ENCODE measurements around the gene ANKRD13B.

ANKRD13B gene

DNA sequence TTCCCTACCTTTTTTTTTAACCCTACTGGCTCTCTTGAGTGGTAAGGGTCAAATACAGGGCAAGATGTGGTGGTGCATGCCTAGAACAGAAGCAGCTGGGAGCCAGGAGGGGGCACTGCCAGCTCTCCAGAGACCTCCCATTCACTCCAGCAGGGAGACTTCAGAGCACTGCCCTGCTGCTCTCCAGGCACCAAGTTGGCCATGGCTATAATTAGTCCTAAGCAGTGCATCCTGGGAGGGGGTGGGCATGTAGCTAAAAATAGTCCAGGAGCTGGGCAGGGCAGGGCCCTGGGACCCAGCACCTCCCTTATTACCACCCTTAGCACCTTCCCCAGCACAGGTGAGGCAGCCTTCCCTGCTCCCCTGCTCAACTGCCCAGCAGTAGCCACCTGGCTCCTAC lies 26.3 kb downstream of the ANKRD13B start:
- no peak for TF ChIP-seq GATA3 (IDR thresholded peaks at IDR 0.05; ENCODE audit: low read depth, low read length)
- no peak for TF ChIP-seq GATA2 (IDR thresholded peaks at IDR 0.05; ENCODE audit: low read depth, low read length)

DNA sequence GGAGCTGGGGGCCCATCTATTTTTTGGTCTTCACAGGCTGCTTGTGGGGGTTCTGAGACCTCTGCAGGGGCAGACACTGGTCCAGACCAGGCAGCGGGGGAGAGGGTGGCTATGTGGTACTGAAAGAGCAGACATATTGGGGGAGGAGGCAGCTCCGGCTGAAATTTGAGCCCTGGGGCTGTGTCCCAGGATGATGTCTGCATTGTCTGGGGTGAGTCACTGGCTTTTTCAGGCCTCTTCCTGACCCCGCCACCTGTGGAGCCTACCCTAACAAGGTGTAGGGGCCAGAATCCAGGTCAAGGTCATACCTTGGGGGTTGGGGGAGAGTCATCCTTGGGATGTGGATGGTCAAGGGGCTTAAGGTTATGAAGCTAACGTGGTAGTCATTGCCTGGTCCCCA lies 27.3 kb downstream of the ANKRD13B start:
- TF ChIP-seq GATA2 (IDR thresholded peaks at IDR 0.05; ENCODE audit: low read depth, low read length), result no peak
- TF ChIP-seq GATA3 (IDR thresholded peaks at IDR 0.05; ENCODE audit: low read depth, low read length), result no peak

DNA sequence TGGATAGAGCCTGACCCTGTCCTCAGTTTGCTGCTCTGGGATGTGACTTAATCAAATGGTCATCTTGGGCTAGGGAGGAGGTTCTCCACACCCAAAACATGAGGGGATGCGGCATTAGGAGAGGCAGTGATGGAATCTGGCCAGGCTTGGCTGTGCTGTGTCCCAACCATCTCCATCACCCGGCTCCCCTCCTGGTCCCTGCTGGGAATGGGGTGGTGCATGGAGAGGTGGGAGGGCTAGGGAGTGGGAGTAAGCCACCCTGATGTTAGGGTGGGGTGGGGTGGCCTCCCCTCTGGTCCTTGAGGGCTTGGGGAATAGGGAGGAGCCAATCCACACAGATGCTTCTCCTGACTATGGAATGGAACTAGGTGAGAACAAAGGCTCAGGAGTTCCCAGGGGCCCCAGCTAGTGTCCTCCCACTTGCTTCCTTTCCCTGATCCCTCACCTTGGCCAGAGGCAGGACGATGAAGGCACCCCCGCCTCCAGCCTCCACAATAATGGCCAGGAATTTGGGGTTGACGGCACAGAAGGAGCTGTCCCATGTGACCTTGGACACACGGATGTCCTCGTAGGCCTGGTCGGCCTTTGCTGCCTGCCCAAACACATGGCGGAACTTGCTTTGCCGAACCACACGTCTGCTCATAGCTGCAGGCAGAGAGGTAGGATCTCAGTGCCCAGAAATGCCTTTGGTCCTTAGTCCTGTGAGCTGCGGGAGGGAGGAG lies 28.0 kb downstream of the ANKRD13B start:
- TF ChIP-seq GATA2 (IDR thresholded peaks at IDR 0.05; ENCODE audit: low read depth, low read length) (no peak), GATA3 (IDR thresholded peaks at IDR 0.05; ENCODE audit: low read depth, low read length) (no peak)

DNA sequence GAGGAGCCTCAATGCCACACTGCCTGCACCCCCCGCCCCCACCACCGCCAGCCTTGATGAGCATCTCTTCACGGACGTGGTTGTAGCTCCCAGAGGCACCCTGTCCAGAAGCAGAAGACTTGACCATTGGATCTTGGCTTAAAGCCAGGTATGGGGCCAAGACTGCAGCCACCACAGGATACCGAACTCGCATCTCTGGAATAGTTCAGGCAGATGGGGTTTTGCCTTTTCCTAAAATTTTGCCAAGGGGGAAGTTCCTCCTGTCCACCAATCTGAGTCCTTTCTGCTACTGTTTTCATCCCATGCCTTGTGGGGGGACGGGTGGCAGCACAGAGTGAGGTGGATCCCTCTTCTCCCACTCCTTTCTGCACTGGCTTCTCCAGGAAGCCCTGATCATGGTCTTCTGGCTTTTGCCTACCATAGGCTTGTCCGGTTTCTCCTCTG lies 28.8 kb downstream of the ANKRD13B start:
- no peak for TF ChIP-seq GATA3 (IDR thresholded peaks at IDR 0.05; ENCODE audit: low read depth, low read length)
- TF ChIP-seq GATA2 (IDR thresholded peaks at IDR 0.05; ENCODE audit: low read depth, low read length), result no peak

DNA sequence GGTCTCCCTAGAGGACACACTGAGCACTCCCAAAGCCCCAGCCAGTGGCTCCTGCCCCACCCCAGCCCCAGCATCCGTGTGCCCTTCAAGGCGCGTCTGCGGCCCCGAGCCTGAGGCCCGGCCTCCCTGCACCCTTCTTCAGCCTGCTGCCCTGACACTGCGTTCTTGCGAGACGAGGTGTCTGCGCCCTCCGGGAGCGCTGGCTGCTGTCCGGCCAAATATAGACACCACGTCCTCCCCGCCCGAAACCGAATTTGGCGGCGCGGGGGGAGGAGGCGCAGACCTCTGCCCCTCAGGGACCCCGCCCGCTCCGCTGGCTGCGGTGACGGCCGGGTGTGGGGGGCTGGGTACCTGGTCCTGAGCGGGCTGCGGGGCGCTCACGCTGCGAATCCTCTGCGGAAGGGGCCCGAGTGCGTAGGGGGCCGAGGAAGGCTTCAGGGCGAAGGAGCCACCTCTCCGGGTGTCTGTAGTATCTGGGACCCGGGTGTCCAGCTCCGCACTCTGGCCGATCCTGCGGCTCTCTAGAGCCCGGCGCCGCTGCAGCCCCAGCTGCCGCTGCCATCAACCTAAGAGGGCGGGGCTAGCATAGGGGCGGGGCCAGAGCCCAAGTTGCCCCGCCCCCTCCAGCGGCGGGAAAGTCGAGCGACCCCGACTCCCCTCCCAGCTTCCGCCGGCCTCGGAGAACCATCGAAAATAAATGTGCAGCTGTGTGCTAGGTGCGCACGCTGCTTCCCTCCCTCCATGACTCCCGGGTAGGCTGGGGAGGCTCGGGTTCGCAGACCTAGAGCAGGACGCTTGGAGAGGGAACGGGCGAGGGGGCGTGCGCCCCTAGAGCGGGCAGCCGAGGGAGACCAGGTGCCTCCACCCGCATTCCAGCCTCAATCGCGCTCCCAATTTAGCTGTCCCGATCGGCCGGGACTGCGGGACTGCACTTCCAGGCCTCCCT lies 29.7 kb downstream of the ANKRD13B start, which contains the start of gene CORO6:
TSS of gene CORO6 (minus strand) at position 576 of the 946 bp plus-strand sequence. CDS start 1,491 bp downstream, outside the sequence.
- TF ChIP-seq GATA2 (IDR thresholded peaks at IDR 0.05; ENCODE audit: low read depth, low read length), result no peak
- no peak for TF ChIP-seq GATA3 (IDR thresholded peaks at IDR 0.05; ENCODE audit: low read depth, low read length)

DNA sequence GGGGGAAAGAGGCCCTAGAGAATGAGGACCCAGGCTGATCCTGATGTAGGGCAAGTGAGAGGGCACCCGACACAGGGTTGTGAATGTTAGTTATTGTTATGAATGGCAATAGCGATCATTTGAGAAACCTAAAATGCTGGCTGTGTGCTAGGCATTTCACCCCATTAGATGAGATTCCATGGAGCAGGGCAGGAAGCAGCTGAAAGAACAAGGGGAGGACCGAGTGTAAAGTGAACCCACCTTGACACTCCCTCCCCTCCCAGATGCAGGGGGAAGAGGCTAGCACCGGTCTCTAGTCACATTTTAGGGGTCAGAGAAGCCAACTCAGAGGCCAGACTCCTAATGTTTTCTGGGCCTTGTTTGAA lies 30.3 kb downstream of the ANKRD13B start:
- TF ChIP-seq GATA3 (IDR thresholded peaks at IDR 0.05; ENCODE audit: low read depth, low read length), result no peak
- no peak for TF ChIP-seq GATA2 (IDR thresholded peaks at IDR 0.05; ENCODE audit: low read depth, low read length)

DNA sequence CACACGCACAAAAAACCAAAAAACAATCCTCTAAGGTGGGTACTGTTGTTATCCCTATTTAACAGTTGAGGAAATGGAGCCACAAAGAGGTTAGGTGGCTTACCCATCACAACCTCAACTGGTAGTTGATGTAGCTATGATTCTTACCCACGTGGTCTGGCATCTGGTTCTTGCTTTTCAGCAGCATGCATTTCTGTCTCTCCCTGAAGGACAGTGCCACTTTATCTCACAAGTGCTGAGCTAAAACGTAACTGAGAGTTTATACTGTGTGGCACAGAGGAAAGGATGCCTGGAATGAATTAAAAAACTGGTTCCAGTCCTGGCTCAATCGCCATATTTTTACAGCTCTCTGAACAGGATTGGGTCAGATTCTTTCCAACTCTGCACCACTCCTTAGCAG lies 31.7 kb downstream of the ANKRD13B start:
- TF ChIP-seq GATA2 (IDR thresholded peaks at IDR 0.05; ENCODE audit: low read depth, low read length), result no peak

DNA sequence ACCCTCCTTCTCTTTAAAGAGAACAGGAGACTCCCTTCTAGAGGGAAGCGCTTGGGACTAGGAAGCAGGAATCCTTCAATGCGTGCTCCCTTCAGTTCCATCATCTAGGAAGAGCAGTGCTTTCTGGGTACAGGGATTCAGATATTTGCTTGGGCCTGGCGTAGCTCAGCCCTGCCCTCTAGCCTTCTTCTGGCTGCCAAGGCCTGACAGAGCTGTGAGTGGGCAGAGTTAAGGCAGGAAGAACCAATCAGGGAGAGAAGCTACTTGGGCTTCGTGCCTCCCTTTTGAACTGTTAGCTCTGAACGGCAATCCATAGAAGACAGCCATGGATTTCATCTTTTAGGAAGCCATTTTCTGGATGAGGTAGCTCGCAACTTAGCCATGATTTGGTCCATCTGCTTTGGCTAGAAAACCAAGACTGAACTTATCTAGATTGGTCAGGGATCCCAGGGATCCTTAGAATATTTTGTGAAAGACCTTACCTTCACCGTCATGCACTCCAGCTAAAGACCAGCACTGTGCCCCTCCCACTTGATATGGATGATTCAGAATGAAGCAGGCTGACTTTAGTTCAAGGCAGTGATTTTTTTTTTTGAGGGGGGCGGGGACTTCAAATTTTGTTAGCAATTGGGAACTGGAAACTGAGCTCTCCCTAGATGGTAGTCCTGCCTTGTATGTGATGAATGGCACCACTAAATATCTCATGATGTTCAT lies 32.3 kb downstream of the ANKRD13B start:
- no peak for TF ChIP-seq GATA3 (IDR thresholded peaks at IDR 0.05; ENCODE audit: low read depth, low read length)
- TF ChIP-seq GATA2 (IDR thresholded peaks at IDR 0.05; ENCODE audit: low read depth, low read length), result no peak

DNA sequence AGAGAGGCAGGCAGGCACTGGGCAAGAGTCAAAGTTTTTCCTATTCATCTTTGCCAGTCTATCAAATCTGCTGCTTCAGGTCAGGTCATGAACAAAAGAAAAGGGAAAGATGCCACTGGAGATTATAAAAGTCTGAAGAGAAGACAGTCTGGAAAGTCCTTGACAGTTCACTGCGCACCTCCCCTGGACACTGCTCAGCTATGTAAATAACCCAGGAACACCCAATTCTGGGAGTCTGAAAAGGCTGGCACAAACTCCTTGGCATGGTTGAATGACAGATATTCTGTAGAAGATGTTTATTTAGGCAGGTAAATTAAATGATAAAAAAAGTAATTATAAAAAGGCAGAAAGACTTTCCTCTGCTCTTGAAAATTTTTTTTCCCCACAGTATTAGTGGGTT lies 35.0 kb downstream of the ANKRD13B start:
- TF ChIP-seq GATA2 (IDR thresholded peaks at IDR 0.05; ENCODE audit: low read depth, low read length) (no peak), GATA3 (IDR thresholded peaks at IDR 0.05; ENCODE audit: low read depth, low read length) (no peak)

DNA sequence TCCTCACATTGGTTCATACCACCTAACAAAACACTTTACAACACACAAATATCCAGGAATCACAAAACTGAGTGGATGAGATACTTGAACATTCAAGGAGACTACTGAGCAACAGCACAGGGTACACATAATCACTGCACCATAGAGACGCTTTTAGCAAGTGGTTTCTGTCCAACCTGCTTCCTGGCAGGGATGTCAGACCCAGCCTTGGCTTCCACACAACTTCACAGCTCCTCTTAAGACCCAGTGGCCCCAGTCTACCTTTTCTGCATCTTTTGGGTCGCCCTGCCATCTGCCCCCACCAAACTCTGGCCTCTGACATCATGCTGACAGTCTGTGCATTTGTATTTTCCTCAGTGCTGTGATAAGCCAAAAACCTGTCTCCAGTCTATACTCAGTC lies 35.7 kb downstream of the ANKRD13B start:
- TF ChIP-seq GATA2 (IDR thresholded peaks at IDR 0.05; ENCODE audit: low read depth, low read length) (no peak), GATA3 (IDR thresholded peaks at IDR 0.05; ENCODE audit: low read depth, low read length) (no peak)

DNA sequence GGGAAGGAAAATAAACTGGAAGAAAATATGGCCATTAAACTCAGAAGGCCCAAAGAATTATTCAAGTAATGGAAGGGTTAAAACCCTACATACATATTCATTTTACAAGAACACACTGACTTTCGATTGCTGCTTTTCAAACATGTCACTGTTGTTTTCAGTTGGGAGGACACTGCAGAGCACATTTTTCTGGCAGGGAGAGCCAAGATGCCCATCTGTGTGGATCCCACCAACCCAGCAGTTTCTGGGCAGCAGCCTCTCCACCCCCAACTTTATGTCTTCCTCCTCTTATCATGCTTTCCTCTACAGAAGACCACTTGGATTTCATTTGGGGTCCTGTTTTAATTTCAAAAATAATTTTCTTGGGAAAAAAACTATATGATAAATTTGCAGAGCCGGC lies 36.9 kb downstream of the ANKRD13B start:
- TF ChIP-seq GATA2 (IDR thresholded peaks at IDR 0.05; ENCODE audit: low read depth, low read length), result no peak
- TF ChIP-seq GATA3 (IDR thresholded peaks at IDR 0.05; ENCODE audit: low read depth, low read length), result no peak

DNA sequence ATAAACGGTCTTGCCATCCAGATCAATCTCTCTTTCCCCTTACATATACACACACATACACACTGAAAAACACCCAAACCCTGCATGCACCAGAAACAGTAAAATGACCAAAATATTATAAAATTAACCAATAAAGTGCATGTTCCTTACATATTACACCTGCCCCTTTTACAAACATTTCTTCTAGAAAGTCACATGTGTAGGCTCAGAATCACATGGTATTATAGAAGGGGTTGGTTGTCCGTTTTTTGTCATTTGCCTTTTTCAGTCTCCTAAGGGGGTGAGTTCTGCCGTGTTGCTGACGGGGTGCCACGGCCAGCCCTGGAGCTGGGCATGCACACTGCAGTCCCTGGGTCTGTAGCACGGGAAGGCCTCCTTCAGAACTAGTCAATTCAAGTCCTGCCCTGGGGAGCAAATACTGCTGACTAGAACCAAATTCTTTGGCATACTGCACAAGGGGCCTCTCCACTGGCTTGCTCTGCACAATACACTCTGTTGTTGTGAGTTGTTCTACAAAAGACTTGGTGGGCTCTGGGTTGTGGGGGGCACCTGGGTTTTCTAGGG lies 37.8 kb downstream of the ANKRD13B start:
- TF ChIP-seq GATA3 (IDR thresholded peaks at IDR 0.05; ENCODE audit: low read depth, low read length) (no peak), GATA2 (IDR thresholded peaks at IDR 0.05; ENCODE audit: low read depth, low read length) (no peak)

DNA sequence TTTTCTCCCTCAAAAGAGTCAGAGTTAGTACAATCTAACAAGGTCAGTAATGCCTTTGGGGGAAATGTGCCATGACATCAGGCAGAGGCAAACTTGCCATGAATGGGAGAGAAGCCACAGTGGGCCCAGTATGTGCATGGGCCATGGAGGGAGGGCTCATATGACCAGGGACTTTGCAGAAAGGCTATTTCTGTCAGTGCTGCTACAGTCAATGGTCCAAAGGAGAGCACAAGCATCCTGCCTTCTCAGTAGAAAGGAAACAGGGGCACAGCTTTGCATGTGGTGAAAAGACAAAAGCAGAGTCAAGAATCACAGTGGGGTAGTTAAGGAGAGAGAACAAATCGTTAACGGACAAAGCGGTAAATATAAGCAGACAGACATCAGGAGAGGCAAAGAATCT lies 41.0 kb downstream of the ANKRD13B start:
- no peak for TF ChIP-seq GATA3 (IDR thresholded peaks at IDR 0.05; ENCODE audit: low read depth, low read length)
- TF ChIP-seq GATA2 (IDR thresholded peaks at IDR 0.05; ENCODE audit: low read depth, low read length), result no peak

DNA sequence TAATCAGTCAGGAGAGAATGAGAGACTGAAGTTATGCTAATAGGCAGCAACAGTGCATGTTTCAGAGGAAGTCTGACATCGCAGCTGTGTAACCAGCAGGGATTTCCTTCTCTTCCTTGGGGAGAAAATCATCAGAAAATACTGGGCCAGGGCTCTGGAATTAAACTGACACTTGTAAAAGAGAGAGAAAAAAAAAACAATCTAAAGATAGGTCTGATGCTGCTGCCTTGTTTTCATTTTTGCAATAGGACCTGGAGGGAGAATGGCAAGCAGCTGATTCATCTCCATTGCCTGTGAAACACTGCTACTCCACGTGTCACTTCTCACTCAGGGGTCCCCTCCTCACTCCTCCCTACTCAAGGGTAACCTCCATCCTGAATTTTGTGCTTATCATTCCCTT lies 47.5 kb downstream of the ANKRD13B start:
- no peak for TF ChIP-seq GATA2 (IDR thresholded peaks at IDR 0.05; ENCODE audit: low read depth, low read length)
- TF ChIP-seq GATA3 (IDR thresholded peaks at IDR 0.05; ENCODE audit: low read depth, low read length), result no peak

Measured in SH-SY5Y (cell line).